Neuronal stem cell (in vitro differentiated cells): ENCODE results near the gene THBD.

Source experiments
- DNase-seq: peaks from one replicate; pipeline ENCODE4 v3.0.0-alpha.2; 2013; ENCODE audit warnings: low spot score
- H2AFZ ChIP-seq: one replicate; pipeline ENCODE4 v1.6.1; 2013; ENCODE audit warnings: mild to moderate bottlenecking, low read length, inconsistent platforms
- H2AK5ac ChIP-seq: 2 replicates; pipeline ENCODE4 v1.6.1; 2013; ENCODE audit warnings: low read depth, mild to moderate bottlenecking, inconsistent platforms, low read length, moderate library complexity, mixed read lengths
- H2BK120ac ChIP-seq: 2 replicates; pipeline ENCODE4 v1.6.1; 2013; ENCODE audit warnings: low read depth, mild to moderate bottlenecking, inconsistent platforms, low read length, moderate library complexity, mixed read lengths
- H2BK12ac ChIP-seq: one replicate; pipeline ENCODE4 v1.6.1; 2013; ENCODE audit warnings: low read length, inconsistent platforms
- H2BK15ac ChIP-seq: 2 replicates; pipeline ENCODE4 v1.6.1; 2013; ENCODE audit warnings: mild to moderate bottlenecking, low read length, inconsistent platforms, mixed read lengths
- H2BK5ac ChIP-seq: one replicate; pipeline ENCODE4 v1.6.1; 2013; ENCODE audit warnings: inconsistent platforms, mild to moderate bottlenecking, low read length, moderate library complexity
- H3K14ac ChIP-seq: one replicate; pipeline ENCODE4 v1.6.1; 2013; ENCODE audit warnings: low read length, inconsistent platforms
- H3K18ac ChIP-seq: 2 replicates; pipeline ENCODE4 v1.6.1; 2013; ENCODE audit warnings: low read length, inconsistent platforms
- H3K23ac ChIP-seq: 2 replicates; pipeline ENCODE4 v1.6.1; 2013; ENCODE audit warnings: low read depth, mild to moderate bottlenecking, mixed read lengths, low read length, inconsistent platforms; ENCODE audit not compliant: poor library complexity
- H3K27ac ChIP-seq: replicated peaks from 3 replicates; pipeline ENCODE4 v1.5.1; 2013; ENCODE audit warnings: low read length, inconsistent platforms
- H3K27me3 ChIP-seq, 3 experiments: 2 replicates each; pipeline ENCODE4 v1.6.1; 2013; ENCODE audit warnings: low read length in 3 of 3, mild to moderate bottlenecking in 2 of 3, inconsistent platforms in 1 of 3, low read depth in 1 of 3, mixed read lengths in 1 of 3, moderate library complexity in 1 of 3; ENCODE audit not compliant: control insufficient read depth in 3 of 3, insufficient read depth in 3 of 3
- H3K36me3 ChIP-seq, 2 donors: replicated peaks in 1 of 2; 2 replicates each; pipeline ENCODE4 v1.6.1; 2013; ENCODE audit warnings: low read length in 2 of 2; ENCODE audit not compliant: control insufficient read depth in 2 of 2, insufficient read depth in 2 of 2
- H3K4ac ChIP-seq: 2 replicates; pipeline ENCODE4 v1.6.1; 2013; ENCODE audit warnings: inconsistent platforms, mild to moderate bottlenecking, low read length, moderate library complexity
- H3K4me1 ChIP-seq, 2 donors: 1 replicate in 1 of 2; 2 replicates in 1 of 2; pipeline ENCODE4 v1.6.1; 2013; ENCODE audit warnings: low read length in 2 of 2, low read depth in 1 of 2; ENCODE audit not compliant: control insufficient read depth in 2 of 2, insufficient read depth in 1 of 2
- H3K4me2 ChIP-seq: one replicate; pipeline ENCODE4 v1.6.1; 2013; ENCODE audit warnings: mild to moderate bottlenecking, low read length, inconsistent platforms; ENCODE audit not compliant: insufficient read depth, poor library complexity, severe bottlenecking
- H3K4me3 ChIP-seq, 2 donors: 2 replicates each; pipeline ENCODE4 v1.5.1; 2013; ENCODE audit warnings: low read length in 2 of 2, mild to moderate bottlenecking in 2 of 2, inconsistent platforms in 1 of 2, moderate library complexity in 1 of 2
- H3K79me1 ChIP-seq: one replicate; pipeline ENCODE4 v1.6.1; 2013; ENCODE audit warnings: low read depth, mild to moderate bottlenecking, inconsistent platforms, low read length, moderate library complexity
- H3K9ac ChIP-seq: one replicate; pipeline ENCODE4 v1.6.1; 2013; ENCODE audit warnings: mild to moderate bottlenecking, low read depth, low read length, inconsistent platforms; ENCODE audit not compliant: poor library complexity
- H3K9me3 ChIP-seq, 2 donors: replicated peaks in 1 of 2; 2 replicates each; pipeline versions ENCODE3 to v1.6.1; 2013; ENCODE audit warnings: low read length in 2 of 2, mild to moderate bottlenecking in 2 of 2, inconsistent platforms in 1 of 2, low read depth in 1 of 2, mixed read lengths in 1 of 2, moderate library complexity in 1 of 2; ENCODE audit not compliant: control insufficient read depth in 2 of 2, insufficient read depth in 1 of 2
- H4K8ac ChIP-seq: one replicate; pipeline ENCODE4 v1.6.1; 2013; ENCODE audit warnings: low read depth, mild to moderate bottlenecking, inconsistent platforms, low read length, moderate library complexity
- H4K91ac ChIP-seq: one replicate; pipeline ENCODE4 v1.6.1; 2013; ENCODE audit warnings: low read length, low read depth, mild to moderate bottlenecking, inconsistent platforms; ENCODE audit not compliant: poor library complexity
- WGBS, 2 donors: extraction: QIAGEN DNeasy Blood & Tissue Kit; methylation state at CpG; one replicate each; pipeline ENCODE4 v1.1.7; 2013; ENCODE audit warnings: missing lambda C conversion rate in 2 of 2, mixed read lengths in 1 of 2; ENCODE audit not compliant: insufficient read length in 2 of 2, insufficient replicate concordance in 1 of 2; ENCODE audit errors: extremely low coverage in 2 of 2; 5-methylcytosine and 5-hydroxymethylcytosine counted together

THBD gene

DNA sequence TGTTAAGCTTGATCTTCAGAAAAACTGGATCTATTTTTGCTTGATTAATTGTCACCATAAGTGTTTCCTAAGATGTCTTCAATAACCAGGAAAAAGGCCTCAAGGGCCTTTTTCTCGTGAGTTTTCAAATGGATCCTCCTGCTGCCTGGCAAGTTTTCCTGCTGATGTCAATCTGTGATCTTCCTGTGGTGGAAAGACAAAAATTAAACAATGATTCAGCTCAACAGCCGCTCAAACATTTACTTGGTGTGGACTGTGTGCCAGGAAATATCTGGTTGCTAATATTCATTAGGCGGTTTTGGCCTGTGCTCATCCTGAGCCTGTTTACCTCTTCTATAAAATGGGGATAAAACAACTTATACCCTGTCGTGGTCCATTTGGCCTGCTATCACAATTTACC, 49.7 kb downstream of the THBD start:
- Histone ChIP-seq H3K23ac (no peak overlapping the region), H3K36me3 (no peaks in the 10 kb centered on the region), H3K18ac (no peak overlapping the region), H2BK12ac (no peak overlapping the region), H3K9ac (no peak overlapping the region), H3K14ac (no peak overlapping the region), H2BK15ac (no peak overlapping the region), H3K27me3 (no peaks in the 10 kb centered on the region), H4K8ac (no peak overlapping the region), H2BK120ac (no peak overlapping the region), H3K79me1 (no peaks in the 10 kb centered on the region), H3K9me3 (no peaks in the 10 kb centered on the region), H4K91ac (no peak overlapping the region), H2AFZ (no peak overlapping the region), H3K4me3 (no peak overlapping the region), H3K4me1 (no peaks in the 10 kb centered on the region), H3K4me2 (no peak overlapping the region), H3K4ac (no peak overlapping the region), H2BK5ac (no peak overlapping the region), H2AK5ac (no peak overlapping the region), H3K27ac (no peak overlapping the region)
- no CpG with 5 or more reads among the region's 4 CpGs for WGBS, 2 donors
- DNase-seq, result no peak

GRCh38 chr20:22998476-22998875, 51.0 kb downstream of the THBD start:
- DNase-seq, result no peak
- no peak overlapping the region for H2BK12ac ChIP-seq
- H3K4me3 ChIP-seq, result no peak overlapping the region
- H4K91ac ChIP-seq, result no peak overlapping the region
- no peak overlapping the region for H2BK15ac ChIP-seq
- no peak overlapping the region for H2AK5ac ChIP-seq
- no peak overlapping the region for H2BK5ac ChIP-seq
- no peak overlapping the region for H3K23ac ChIP-seq
- no peak overlapping the region for H3K9ac ChIP-seq
- no peak overlapping the region for H3K14ac ChIP-seq
- no peak overlapping the region for H2BK120ac ChIP-seq
- no peak overlapping the region for H4K8ac ChIP-seq
- peaks cover 0 to 3% of the 10 kb centered on the region in 2 donors for H3K9me3 ChIP-seq
- H3K36me3 ChIP-seq, result no peaks in the 10 kb centered on the region
- H3K18ac ChIP-seq, result no peak overlapping the region
- no peak overlapping the region for H3K27ac ChIP-seq
- H3K4me1 ChIP-seq, result no peaks in the 10 kb centered on the region
- WGBS, 2 donors, result no CpG with 5 or more reads among the region's 2 CpGs
- H3K79me1 ChIP-seq, result no peaks in the 10 kb centered on the region
- no peaks in the 10 kb centered on the region for H3K27me3 ChIP-seq
- no peak overlapping the region for H3K4me2 ChIP-seq
- H3K4ac ChIP-seq, result no peak overlapping the region
- no peak overlapping the region for H2AFZ ChIP-seq

DNA sequence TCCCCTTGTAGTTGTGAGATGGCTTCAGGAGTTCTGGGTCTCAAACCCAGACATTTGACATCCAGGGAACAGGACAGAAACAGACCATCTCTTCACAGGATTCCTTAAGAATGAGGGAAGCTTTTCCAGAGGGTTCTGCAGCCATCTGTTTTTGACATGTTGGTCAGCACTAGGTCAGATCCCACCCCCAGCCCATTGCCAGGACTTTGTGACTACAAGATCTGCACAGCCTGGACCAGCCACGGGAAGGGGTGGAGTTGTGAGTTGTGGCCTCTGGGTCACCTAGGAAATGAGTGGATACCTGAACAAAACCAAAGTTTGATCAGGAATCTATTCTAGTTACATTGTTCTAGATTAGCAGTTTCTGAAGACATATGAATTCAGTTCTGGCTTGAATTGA, 53.5 kb downstream of the THBD start:
- Histone ChIP-seq H3K14ac (no peak overlapping the region), H3K4ac (no peak overlapping the region), H4K91ac (no peak overlapping the region), H2BK120ac (no peak overlapping the region), H3K4me2 (no peak overlapping the region), H3K4me3 (no peak overlapping the region), H4K8ac (no peak overlapping the region), H3K9me3 (peaks cover 0 to 3% of the 10 kb centered on the region in 2 donors), H3K27me3 (no peaks in the 10 kb centered on the region), H2AFZ (no peak overlapping the region), H3K27ac (no peak overlapping the region), H2BK12ac (no peak overlapping the region), H2BK5ac (no peak overlapping the region), H3K36me3 (no peaks in the 10 kb centered on the region), H2BK15ac (no peak overlapping the region), H3K79me1 (no peaks in the 10 kb centered on the region), H2AK5ac (no peak overlapping the region), H3K9ac (no peak overlapping the region), H3K4me1 (no peaks in the 10 kb centered on the region), H3K18ac (no peak overlapping the region), H3K23ac (no peak overlapping the region)
- DNase-seq, result no peak
- no CpG with 5 or more reads among the region's 1 CpG for WGBS, 2 donors
